HG03097 (cell line): Measurements from ENCODE around the gene WWOX.

ENCODE experiments used
- ATAC-seq: cut with Tn5 transposase; IDR thresholded peaks from one replicate; pipeline ENCODE4 v1.9.1; 2021; ENCODE audit not compliant: unreplicated experiment, low FRiP score

WWOX gene

GRCh38 chr16:78256686-78257375 is 157.4 kb downstream of the WWOX start:
- no peak for ATAC-seq

DNA sequence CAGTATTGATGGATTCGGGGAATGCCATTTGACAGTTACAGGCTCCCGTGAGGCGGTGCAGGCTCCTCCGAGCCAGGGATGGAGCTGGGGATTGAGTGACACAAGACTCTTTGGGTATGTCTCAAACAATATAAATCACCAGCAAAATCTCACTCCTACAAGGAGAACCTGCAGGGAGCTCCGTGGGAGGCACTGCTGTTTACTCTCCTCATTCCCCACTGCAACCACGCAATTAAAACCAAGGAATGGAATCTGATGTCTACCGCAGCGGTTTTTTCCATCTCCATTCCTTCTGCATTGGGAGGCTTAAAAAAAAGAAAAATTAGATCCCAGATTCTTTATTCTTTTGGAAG is 157.9 kb downstream of the WWOX start:
- no peak for ATAC-seq

GRCh38 chr16:78258375-78259065 is 159.1 kb downstream of the WWOX start:
- no peak for ATAC-seq

DNA sequence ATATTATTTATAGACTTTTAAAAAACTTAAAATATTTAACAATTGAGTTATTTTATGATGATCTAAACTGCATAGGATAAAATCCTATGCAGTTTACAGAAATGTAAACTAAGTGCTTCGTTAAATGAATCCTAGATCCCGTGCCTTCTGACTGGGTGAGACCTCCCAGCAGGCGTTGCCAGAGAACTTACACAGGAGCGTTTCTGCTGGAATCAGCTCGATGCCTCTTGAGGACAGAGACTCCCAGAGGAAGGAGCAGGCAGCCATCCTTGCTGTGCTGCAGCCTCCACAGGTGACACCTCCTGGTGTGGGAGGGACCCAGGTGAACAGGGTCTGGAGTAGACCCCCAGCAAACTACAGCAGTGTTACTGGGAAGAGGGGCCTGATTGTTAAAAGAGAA is 160.4 kb downstream of the WWOX start:
- ATAC-seq: no peak

GRCh38 chr16:78264642-78265041 is 165.2 kb downstream of the WWOX start:
- no peak for ATAC-seq

GRCh38 chr16:78269256-78269655 is 169.8 kb downstream of the WWOX start:
- no peak for ATAC-seq

- no peak for ATAC-seq
Measured at GRCh38 chr16:78271981-78272380, 172.5 kb downstream of the WWOX start.

- ATAC-seq: no peak
Measured at GRCh38 chr16:78274771-78275170, 175.3 kb downstream of the WWOX start.

DNA sequence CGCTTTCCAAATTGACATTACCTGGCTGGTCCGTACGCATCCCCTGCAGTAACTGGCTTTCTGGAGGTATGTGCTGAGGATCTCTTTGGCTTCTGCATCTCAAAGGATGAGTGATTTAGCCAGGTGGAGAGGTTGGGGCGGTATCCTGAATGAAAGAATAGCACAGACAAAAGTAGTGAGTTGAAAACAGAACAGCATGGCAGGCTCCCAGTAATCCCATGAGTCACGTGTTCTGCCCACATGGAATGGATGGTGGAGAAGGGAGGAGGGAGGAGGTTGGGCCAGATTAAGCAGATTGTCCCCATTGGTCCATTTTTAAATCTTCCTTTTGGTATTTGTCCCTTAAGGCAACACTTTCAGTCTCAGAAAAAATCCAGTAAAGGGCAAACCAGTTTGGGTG is 176.0 kb downstream of the WWOX start:
- no peak for ATAC-seq

DNA sequence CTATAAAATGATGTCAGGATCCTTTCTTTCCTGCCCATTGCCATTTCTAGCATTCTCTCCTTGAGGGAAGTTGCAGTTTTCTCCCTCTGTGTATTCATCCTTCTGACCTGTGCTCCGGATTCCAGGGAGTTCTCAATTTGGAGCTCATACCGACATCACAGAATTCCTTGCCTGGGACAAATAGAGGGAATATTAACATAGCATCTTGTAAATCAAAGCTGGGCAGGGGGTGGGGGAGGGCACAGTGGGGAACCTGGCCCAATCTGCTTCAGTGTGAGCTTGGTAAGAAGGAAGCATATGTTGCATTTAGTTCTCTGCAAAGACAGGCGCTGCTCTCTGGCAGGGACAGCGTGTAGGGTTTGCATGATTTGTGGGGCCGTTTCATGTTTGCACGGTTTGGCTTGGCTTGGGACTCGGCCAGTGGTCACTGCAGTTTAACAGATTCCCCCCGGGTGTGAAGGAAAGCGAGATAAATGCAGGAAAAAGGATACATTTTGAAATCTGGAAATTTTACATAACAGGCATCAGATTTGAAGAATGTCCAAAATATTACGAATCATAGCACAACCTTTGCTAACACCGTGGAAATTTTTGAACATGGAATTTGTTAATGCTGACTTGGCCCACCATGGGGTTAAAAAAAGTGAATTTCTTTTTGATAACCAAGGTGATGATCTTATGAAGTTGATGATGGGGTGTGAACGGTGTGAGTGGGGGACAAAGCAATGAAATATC is 178.0 kb downstream of the WWOX start:
- ATAC-seq: no peak

DNA sequence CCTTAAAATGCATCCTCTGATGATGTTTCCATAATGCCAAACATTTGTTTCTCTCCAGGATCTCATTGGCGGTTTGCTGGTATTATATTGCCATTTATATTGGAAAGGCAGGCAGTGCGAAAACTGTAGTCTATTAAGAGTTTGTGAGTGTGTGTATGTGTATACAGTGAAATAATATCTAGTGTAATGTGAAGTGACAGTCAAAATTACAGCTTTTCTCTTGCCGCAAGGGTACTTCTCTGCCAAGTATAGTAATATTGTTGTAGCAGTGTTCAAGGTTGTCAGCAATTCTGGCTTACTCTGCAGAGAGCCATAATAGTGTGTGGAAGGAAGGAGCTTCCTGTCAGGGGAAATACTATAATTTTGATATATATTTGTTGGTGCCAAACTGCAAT is 178.6 kb downstream of the WWOX start:
- ATAC-seq: no peak

GRCh38 chr16:78281115-78281514 is 181.7 kb downstream of the WWOX start:
- no peak for ATAC-seq

DNA sequence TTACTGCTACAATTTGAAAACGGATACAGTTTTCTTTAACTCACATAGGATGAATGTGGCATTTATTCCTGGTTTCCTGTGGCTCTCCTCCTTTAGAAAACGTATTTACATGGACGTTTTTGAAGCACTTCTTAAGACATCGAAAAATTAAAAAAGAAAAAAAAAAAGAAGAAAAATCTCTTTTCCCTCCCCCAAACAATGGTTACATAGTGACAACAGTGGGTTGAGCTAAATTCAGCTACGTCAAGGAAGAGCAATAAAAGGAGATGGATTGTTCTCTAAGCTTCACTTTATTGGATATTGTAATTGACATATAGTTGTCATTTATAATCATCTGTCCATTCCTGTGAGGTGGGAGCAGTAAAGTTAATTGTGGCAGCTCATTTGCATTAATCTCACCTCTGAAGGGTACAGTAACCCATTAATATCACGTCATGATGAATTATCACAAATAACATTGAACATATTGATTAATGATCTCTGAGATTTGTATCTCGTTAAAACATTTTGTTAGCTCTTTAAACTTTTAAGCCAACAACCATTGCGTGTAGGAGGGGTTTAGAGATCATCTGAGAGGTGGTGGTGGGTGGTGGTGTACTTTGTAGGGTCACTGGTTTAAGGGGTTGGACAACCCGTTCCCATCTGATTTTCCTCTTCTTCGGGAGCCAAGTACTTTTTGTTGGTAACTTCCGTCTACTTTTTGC is 184.2 kb downstream of the WWOX start:
- ATAC-seq: no peak

DNA sequence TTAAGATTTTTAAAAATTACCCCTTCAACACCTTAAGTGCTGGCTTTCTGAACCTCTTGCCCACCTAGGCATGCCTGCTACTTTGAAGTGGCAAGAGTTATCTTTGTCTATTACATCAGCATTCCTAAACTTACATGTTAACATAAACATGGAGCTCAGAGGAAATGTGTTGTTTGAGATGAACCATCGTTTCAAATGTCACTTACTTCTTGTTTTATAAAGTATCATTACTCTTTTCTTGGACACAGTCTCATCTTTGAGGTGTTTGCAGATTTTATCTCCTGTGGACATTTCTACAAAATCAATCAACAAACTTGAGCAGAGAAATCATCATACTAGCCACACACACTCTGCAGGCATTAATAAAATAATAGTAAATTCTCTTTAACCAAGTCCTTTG is 184.9 kb downstream of the WWOX start:
- no peak for ATAC-seq

GRCh38 chr16:78284957-78285434 is 185.5 kb downstream of the WWOX start:
- no peak for ATAC-seq

- no peak for ATAC-seq
Measured at GRCh38 chr16:78285437-78285922, 186.0 kb downstream of the WWOX start.

DNA sequence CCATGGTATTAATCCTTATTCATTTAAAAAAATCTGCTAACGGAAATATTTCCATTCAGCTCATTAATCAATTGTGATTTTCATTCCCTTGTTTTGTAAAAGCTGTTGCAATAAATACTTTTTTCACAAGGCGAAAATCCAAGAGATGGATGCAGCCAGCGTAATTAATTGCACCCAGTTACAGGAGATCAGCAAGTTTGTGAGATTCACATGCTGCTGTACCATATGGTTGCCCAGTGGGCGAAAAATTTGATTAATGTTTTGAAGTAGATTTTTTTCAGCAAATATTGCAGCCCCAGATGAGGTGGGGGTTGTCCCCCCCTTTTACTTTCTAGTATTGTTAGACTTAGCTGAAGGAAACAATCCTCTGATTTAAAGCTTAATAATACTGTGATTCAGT is 186.6 kb downstream of the WWOX start:
- no peak for ATAC-seq

- no peak for ATAC-seq
Measured at GRCh38 chr16:78288888-78289287, 189.4 kb downstream of the WWOX start.

DNA sequence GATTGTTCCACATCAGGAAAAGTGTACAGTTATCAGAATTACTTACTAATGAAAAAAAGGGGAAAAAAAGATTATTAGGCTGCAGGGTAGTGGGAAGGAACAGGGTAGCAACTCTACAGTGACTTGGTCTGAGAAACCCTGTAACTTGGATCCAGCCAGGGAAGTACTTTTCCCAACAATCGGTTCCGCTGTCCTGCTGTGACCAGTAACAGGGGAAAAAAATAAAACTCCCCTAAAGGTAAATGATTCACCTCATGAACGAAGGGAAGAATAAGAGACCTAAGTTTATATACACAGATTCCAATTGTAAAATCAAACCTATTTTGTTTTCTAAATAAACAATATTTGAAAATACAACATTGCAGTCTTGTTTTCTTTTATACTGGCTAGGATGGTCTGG is 189.9 kb downstream of the WWOX start:
- no peak for ATAC-seq

- ATAC-seq: no peak
Measured at GRCh38 chr16:78289844-78290277, 190.4 kb downstream of the WWOX start.

GRCh38 chr16:78290395-78290794 is 190.9 kb downstream of the WWOX start:
- ATAC-seq: no peak
